DOHH2 (cell line): Measurements from ENCODE around the gene PLA2G10.
"Not testable (repeated sequence)": the region's sequence is repeated elsewhere in the genome, so short reads cannot be mapped to it uniquely, and the experiment has no call there.

Experiments
- H3F3A ChIP-seq: fragments of 200-600 bp; sonication (generic), shearing (Covaris generic); 2 replicates; pipeline ENCODE4 v1.6.0; 2016; ENCODE audit warnings: antibody characterized with exemption, mild to moderate bottlenecking; ENCODE audit not compliant: control insufficient read depth, insufficient read depth
- H3K27ac ChIP-seq: fragments of 200-600 bp; sonication (generic); 2 replicates; pipeline ENCODE4 v1.5.1; 2014; ENCODE audit warnings: low read depth, mild to moderate bottlenecking, low read length, moderate library complexity
- H3K27me3 ChIP-seq: fragments of 200-600 bp; sonication (generic); 2 replicates; pipeline ENCODE4 v1.6.1; 2014; ENCODE audit warnings: mild to moderate bottlenecking, low read length, mixed read lengths; ENCODE audit not compliant: control insufficient read depth
- H3K36me3 ChIP-seq: fragments of 200-600 bp; sonication (generic); 2 replicates; pipeline ENCODE4 v1.6.1; 2014; ENCODE audit warnings: mild to moderate bottlenecking, low read length, moderate library complexity, mixed read lengths; ENCODE audit not compliant: control insufficient read depth
- H3K4me1 ChIP-seq: fragments of 200-600 bp; sonication (generic); 2 replicates; pipeline ENCODE4 v1.6.1; 2014; ENCODE audit warnings: mild to moderate bottlenecking, low read length, mixed read lengths; ENCODE audit not compliant: control insufficient read depth
- H3K4me2 ChIP-seq: fragments of 200-600 bp; sonication (generic); 2 replicates; pipeline ENCODE4 v1.6.0; 2014; ENCODE audit warnings: mild to moderate bottlenecking, low read length, moderate library complexity
- H3K4me3 ChIP-seq: fragments of 200-600 bp; sonication (generic); 2 replicates; pipeline ENCODE4 v1.5.1; 2014; ENCODE audit warnings: mild to moderate bottlenecking, low read length, mixed read lengths
- H3K79me2 ChIP-seq: fragments of 200-600 bp; sonication (generic); 2 replicates; pipeline ENCODE4 v1.6.1; 2014; ENCODE audit warnings: mild to moderate bottlenecking, low read length, mixed read lengths; ENCODE audit not compliant: control insufficient read depth
- H3K9me2 ChIP-seq: fragments of 200-600 bp; sonication (generic); replicated peaks from 2 replicates; pipeline ENCODE4 v1.6.1; 2014; ENCODE audit warnings: mild to moderate bottlenecking, low read length, mixed read lengths; ENCODE audit not compliant: control insufficient read depth
- H3K9me3 ChIP-seq: fragments of 200-600 bp; sonication (generic); 2 replicates; pipeline ENCODE4 v1.6.1; 2014; ENCODE audit warnings: antibody characterized with exemption, low read length, mixed read lengths; ENCODE audit not compliant: control insufficient read depth, insufficient read depth
- H4K20me1 ChIP-seq: fragments of 200-600 bp; sonication (generic); 2 replicates; pipeline ENCODE4 v1.6.0; 2014; ENCODE audit warnings: low read depth, mild to moderate bottlenecking, antibody characterized with exemption, low read length, moderate library complexity; ENCODE audit not compliant: control insufficient read depth, insufficient read depth

Gene PLA2G10

GRCh38 chr16:14694129-14694528, at the start of gene PLA2G10:
PLA2G10 (minus strand) TSS chr16:14694308; CDS start chr16:14694229, 79 bp downstream.
- not testable (repeated sequence) for H3K4me1 ChIP-seq, H3K27ac ChIP-seq, H3K79me2 ChIP-seq, H3F3A ChIP-seq, H3K9me3 ChIP-seq, H3K4me2 ChIP-seq, H4K20me1 ChIP-seq, H3K27me3 ChIP-seq, H3K4me3 ChIP-seq, H3K9me2 ChIP-seq, H3K36me3 ChIP-seq

- not testable (repeated sequence) for H3K4me1 ChIP-seq, H3K9me3 ChIP-seq, H3K36me3 ChIP-seq, H3K9me2 ChIP-seq, H4K20me1 ChIP-seq, H3K79me2 ChIP-seq, H3K27me3 ChIP-seq, H3K4me3 ChIP-seq, H3F3A ChIP-seq, H3K27ac ChIP-seq, H3K4me2 ChIP-seq
Measured at GRCh38 chr16:14742273-14743128, 48.4 kb upstream of the PLA2G10 start, which contains the start of gene NPIPA2. NPIPA2 (plus strand) TSS chr16:14742533; CDS start chr16:14748066, 5,533 bp downstream.

- H3K4me1 ChIP-seq, H3K27ac ChIP-seq, H3K27me3 ChIP-seq, H3K9me3 ChIP-seq, H3K4me3 ChIP-seq, H3K9me2 ChIP-seq, H3K36me3 ChIP-seq, H3K4me2 ChIP-seq, H4K20me1 ChIP-seq, H3F3A ChIP-seq, H3K79me2 ChIP-seq: not testable (repeated sequence)
Measured at GRCh38 chr16:14741794-14742193, 47.7 kb upstream of the PLA2G10 start.

- H3F3A ChIP-seq, H3K9me3 ChIP-seq, H3K36me3 ChIP-seq, H3K27ac ChIP-seq, H3K4me2 ChIP-seq, H3K9me2 ChIP-seq, H3K27me3 ChIP-seq, H4K20me1 ChIP-seq, H3K4me3 ChIP-seq, H3K4me1 ChIP-seq, H3K79me2 ChIP-seq: not testable (repeated sequence)
Measured at GRCh38 chr16:14740832-14741385, 46.8 kb upstream of the PLA2G10 start.

GRCh38 chr16:14733233-14733632, 39.1 kb upstream of the PLA2G10 start:
- H3K4me2 ChIP-seq, H3K4me3 ChIP-seq, H3K79me2 ChIP-seq, H4K20me1 ChIP-seq, H3K9me2 ChIP-seq, H3K36me3 ChIP-seq, H3F3A ChIP-seq, H3K27me3 ChIP-seq, H3K27ac ChIP-seq, H3K9me3 ChIP-seq, H3K4me1 ChIP-seq: not testable (repeated sequence)

- H3K4me1 ChIP-seq, H3K27ac ChIP-seq, H3K79me2 ChIP-seq, H3F3A ChIP-seq, H3K9me3 ChIP-seq, H3K4me3 ChIP-seq, H3K9me2 ChIP-seq, H3K27me3 ChIP-seq, H4K20me1 ChIP-seq, H3K36me3 ChIP-seq, H3K4me2 ChIP-seq: not testable (repeated sequence)
Measured at GRCh38 chr16:14703156-14704011, 9.3 kb upstream of the PLA2G10 start, which contains the start of gene NPIPA3. NPIPA3 (plus strand) TSS chr16:14703411; CDS start chr16:14708944, 5,533 bp downstream.

GRCh38 chr16:14702672-14703071, 8.6 kb upstream of the PLA2G10 start:
- not testable (repeated sequence) for H3K36me3 ChIP-seq, H3K4me1 ChIP-seq, H3F3A ChIP-seq, H3K79me2 ChIP-seq, H4K20me1 ChIP-seq, H3K27ac ChIP-seq, H3K27me3 ChIP-seq, H3K9me3 ChIP-seq, H3K4me2 ChIP-seq, H3K4me3 ChIP-seq, H3K9me2 ChIP-seq
